Head of caudate nucleus (tissue), 42 donors: ENCODE measurements around the gene GALNT3.

ENCODE experiments used
- DNase-seq, 42 donors: peaks; one replicate each; pipeline versions ENCODE4 v3.0.0 to v3.0.0-alpha.2; 2020 to 2021; ENCODE audit warnings: mixed read lengths in 7 of 42
- intact Hi-C: fragments of 100-400 bp; cut with DNase I; formaldehyde crosslinking; loops from one replicate; pipeline ENCODE4 v1.15.0; 2022

Gene GALNT3

DNA sequence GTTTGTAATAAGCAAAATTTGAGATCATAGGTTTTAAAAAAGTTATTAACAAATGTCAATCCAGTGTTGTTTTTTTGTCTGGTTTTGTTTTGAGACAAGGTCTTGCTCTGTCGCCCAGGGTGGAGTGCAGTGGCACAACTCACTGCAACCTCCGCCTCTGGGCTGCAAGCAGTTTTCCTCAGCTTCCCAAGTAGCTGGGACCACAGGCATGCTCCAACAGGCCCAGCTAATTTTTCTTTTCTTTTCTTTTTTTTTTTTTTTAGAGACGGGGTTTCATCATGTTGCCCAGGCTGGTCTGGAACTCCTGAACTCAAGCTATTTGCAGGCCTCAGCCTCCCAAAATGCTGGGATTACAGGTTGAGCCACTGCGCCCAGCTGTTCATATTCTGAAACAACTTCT lies 31.3 kb downstream of the GALNT3 start:
- intact Hi-C loops, result no loop called here
- DNase-seq, result no peak

DNA sequence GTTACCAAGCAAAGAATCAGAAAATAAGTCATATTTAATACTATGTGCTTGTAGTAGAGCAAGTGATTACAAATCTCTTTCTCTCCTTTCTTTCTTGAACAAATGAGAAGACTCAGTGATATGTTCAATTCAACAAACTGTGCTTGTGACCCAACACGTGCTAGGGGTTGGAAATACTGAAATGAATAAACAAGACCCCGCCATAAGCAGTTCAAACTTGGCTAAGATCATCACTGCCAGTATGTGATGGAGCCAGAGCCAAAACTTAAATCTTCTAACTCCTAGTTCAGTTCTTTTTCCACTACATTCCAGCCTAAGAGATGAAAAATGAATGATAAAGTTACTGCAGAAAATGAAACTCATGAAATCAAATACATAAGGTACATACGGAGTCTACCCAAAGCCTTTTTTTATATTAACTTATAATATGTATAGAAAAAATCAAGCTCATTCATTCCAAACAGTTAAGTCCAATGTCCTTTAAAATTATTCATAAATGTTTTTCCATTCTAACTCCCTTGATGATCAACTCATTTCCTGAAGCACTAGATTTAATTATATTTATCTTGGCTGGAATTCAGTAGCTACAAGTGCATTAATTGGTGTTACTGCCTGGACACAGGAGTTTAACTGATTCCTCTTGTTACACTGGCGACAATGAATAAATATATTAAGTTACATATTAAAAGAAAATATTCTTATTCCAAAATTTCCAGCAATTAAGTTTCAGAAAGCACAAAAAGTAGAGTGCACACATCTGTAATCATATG lies 36.0 kb downstream of the GALNT3 start:
- intact Hi-C loops, result no loop called here
- DNase-seq, result no peak

DNA sequence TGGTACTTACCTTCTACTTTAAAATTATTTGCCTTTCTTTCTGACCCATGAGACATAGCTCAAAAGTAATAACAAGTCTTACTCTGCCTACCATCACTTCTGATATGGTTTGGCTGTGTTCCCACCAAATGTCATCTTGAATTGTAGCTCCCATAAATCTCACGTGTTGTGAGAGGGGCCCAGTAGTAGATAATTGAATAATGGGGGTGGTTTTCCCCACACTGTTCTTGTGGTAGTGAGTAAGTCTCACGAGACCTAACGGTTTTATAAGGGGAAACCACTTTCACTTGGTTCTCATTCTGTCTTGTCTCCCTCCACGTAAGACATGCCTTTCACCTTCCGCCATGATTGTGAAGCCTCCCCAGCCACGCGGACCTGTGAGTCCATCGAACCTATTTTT lies 47.5 kb downstream of the GALNT3 start:
- no peak for DNase-seq
- intact Hi-C loops, result no loop called here

DNA sequence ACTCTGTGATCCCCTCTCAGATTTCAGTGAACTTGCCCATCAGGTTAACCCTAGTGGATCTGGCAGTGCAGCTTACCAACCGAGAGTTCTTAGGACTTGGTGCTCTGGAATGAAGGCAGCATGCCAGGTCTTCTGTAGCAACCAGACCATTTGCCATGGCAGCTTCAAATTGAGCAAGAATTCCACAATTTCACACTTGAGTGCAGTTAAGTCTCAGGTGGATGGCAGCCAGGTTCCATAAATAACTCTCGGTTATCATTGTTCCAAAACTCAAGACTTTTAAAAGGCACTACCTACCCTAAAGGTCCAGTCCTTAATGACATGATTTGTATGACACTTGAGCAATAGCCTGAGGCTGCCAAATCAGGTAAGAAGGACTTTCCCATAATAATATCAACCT lies 48.1 kb downstream of the GALNT3 start:
- peak in 22 of 42 donors; percentile 7 to 60 (median 30) for DNase-seq
- intact Hi-C loops, result no loop called here

DNA sequence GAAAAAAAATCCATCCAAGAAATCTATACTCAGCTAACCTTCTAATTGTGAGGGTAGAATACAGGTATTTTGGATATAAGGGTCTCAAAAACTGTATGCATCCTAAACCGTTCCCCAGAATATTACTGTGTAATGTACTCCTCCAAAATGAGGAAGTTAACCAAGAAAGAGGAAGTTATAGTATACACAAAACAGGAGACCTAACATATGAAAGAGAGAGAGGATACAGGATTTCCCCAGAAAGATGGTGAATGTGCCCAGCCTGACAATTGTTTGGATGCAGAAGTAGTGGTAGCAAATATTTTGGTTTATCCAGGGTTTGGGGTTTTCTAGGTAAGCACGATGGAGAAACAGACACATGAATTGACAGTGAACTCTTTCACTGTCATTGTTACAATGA lies 50.6 kb downstream of the GALNT3 start:
- no peak for DNase-seq
- intact Hi-C loops, result no loop called here

DNA sequence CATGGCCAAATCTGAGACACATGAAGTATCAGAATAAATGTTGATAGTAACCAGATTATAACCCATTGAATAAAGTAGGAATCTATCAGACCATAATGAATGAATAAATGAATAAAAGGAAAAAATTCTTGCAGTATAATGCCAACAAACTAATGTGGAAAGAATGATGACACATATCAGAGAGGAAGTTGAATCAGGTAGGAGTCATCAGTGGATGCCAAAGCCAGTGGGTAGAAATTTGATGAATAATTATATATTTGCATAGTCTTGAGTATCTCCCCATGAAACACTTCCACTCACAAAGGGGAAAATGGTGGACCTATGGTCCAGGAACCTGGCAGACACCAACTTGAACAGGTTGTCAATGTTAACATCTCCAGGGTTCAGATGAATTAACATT lies 68.6 kb downstream of the GALNT3 start:
- intact Hi-C loops, result no loop called here

DNA sequence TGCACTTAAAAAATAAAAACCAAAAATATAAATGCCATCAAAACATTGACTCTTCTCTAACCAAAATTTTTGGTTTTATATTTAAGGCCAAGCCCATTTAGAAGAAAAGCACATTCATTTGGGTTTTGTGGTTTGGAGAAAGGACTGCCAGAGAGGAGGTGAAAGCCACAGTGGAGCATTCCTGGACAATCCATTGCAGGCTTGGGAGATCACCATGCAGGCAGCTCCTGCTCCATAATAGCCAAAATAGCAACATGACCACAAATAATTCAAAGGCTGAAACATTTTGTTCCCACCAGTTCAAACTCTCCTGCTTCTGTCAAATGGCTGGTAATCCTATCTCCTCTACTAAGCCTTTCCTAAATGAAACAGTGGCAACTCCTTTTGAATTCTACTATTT lies 73.5 kb downstream of the GALNT3 start:
- DNase-seq, result no peak
- intact Hi-C loops, result no loop called here

More for the DNA sequence above, 68.6 kb downstream of the GALNT3 start:
- no peak for DNase-seq

DNA sequence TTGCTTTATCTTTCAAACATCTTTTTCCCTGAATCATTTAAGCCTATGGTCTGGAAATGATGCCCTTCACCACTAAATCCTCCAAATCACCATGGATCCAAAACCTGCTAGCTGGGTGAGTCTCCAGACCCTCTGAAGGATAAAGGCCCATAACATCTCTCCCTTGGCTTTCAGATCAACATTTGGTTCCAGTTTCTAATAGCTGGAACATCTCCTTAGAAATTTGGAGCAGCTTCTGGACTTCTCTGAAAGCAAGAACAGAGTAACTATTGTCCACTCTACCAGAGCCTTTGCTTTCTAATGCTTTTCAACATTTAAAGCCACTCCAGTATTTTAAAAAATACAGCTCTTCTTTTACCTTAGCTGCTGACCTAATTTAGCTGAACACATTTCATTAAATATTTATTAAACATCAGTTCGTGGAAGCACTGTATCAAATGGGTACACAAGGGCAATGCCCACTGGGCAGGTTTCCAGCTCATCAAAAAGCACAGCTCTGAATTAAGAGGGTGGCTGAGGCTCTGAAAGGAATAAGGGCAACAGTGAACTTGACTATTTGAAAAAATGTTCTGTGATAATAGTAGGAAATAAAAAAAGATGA lies 75.3 kb downstream of the GALNT3 start:
- peak in 33 of 42 donors; percentile 9 to 73 (median 30) for DNase-seq
- intact Hi-C loops, result no loop called here

DNA sequence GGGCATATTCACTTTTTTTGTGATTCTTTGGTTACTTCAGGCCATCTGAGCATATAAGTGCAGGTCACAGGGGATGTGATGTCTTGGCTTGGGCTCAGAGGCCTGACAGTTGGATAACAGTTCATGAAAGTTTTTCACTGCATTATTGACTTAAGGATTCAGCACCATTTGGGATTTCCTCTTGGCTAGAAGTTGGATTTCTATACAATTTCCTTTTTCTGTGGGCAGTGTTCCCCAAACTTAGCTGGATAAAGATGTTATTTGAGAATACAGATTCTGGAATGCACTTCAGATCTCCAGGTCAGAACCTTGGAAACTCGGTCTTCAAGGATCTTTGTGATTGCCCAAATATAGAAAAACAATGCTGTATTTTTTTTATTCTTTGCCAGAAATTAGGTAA lies 78.0 kb downstream of the GALNT3 start:
- no peak for DNase-seq
- intact Hi-C loops, result no loop called here

DNA sequence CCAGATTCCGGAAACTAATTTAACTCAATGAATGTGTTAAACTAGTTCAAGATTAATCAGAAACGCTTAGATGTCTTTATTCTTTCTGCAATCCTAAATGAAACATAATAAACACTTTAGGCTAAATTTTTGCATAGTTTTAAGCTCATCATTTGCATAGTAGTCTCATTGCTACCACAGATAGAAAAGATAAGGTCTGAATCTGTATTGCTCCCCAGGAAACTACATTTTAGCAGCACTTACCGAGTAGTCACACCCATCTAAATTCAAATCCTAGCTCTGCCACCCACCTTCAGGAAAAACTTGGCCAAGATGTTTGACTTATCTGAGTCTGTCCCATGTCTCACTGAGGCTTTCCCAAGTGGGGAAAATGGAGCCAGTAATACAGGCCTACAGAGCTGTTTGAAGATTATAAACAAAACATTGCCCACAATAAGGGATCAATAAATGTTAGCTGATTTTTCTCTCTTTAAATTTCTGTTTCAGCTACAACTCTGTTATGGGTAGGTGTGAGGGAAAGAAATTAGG lies 87.0 kb downstream of the GALNT3 start:
- DNase-seq, result no peak
- intact Hi-C loops, result no loop called here

DNA sequence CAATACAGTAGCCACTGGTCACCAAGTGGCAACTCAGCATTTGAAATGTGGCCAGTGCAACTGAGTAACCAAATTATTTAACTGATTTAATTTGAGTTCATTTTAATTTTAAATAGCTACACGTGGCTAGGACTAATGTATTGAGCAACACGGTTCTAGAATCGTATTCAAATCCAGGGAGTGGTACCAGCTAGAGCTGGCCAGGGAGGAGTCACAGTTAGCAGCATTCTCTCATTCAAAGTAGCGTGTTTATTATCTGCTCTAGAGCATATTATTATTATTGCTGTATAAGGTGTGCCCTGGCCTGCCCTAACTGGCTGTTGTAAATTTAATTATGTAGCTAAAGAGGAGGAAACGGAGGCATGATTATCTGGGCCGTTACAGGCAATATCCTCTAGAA lies 92.9 kb downstream of the GALNT3 start:
- intact Hi-C loops, result no loop called here
- no peak for DNase-seq

DNA sequence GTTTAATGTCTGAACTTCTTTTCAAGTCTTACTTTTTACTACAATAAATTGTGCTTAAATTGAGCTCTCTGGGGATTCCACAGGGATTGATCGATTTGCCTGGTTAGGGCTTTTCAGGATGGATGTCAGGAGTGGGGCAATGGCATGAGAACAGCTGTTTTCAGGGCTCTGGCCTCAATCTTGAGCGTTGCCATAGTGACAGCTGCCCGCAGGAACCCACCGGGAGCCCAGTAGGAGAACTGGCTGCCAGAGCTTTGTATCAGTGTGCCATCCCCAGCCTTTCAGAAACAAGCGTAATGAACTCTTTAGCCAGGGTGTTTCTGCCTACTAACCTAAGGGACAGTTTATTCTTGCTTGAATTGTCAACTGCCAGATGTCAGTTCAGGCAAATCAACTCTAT lies 93.5 kb downstream of the GALNT3 start:
- DNase-seq, result no peak
- intact Hi-C loops, result no loop called here

DNA sequence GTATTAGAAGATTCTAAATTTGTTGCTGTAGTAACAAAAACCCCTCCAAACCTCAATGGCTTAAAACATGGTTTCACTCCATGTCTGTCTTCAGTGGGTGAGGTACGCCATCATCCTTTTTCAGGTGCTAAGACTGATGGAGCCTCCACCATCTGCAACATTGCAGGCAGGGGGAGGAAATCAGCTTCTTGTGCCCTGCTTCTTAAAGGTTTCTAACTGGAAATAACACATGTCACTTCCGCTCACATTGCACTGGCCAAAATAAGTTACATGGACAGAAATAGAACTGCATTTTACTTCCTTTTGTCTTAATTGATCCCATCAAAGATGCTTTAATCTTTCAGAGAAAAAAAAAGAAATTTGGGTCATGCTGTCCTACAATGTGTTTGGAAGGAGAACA lies 94.1 kb downstream of the GALNT3 start:
- DNase-seq, result no peak
- intact Hi-C loops, result loop anchor here (5.0 to 10.0 kb wide), 3 partner anchors 143 to 295 kb away; no protein-coding TSS in a partner anchor

DNA sequence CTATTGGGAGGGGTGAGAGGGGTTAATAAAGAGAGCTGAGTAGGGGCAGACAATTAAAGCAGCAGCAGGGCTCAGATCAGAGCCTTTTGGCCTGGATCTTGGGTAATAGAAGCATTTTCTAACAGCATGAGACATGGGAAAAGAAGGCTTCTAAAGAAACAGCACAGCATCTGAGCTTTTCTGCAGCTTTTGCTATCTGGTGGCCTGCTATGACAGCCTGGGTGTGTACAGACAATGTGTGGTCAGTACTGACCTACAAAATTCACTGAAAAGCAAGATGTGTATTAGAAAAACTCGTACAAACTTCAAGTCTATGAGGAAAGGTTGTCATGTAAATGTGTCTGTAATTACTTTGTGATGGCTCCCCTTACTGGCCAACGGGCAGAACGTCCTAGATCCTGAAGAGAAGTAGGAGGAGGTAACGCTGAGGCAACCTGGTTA lies 95.6 kb downstream of the GALNT3 start:
- peak in 38 of 42 donors; percentile 12 to 75 (median 52) for DNase-seq
- intact Hi-C loops, result loop anchor here (5.0 to 10.0 kb wide), 3 partner anchors 141 to 294 kb away; no protein-coding TSS in a partner anchor

DNA sequence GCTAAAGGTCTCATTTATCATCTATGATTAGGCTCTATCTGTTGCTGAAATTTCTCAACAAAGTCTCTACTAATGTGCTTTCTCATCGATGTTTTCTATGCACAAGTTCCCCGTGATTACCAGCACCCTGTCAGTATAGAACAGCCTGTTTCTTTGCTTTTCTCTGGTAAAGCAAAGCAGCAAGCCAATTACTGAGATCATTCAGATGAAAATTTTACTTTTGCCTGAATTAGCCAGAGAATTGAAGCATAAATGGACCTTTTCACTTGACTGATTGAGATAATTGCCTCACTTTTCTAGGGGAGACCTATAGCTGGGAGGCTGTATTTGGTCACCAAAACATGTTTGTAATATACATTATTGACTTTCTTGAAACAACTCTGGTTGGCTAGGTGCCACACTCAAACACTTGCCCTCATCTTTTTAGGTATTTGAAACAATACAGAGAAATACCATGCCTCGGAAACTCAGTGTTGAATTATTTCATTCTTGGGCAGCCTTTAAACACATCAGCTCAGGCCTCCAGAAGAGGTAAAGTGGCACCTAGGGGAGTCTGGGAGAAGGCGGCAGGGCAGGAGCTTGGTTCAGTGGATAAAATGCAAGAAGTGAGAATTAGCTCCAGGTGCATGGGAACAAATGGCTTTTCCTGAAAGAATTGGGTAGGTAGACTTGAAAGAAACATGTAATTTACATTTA lies 96.2 kb downstream of the GALNT3 start:
- intact Hi-C loops, result loop anchor here (5.0 to 10.0 kb wide), 3 partner anchors 141 to 293 kb away; no protein-coding TSS in a partner anchor
- no peak for DNase-seq
